H1 (cell line): Measurements from ENCODE around the gene CISD2. TPM values are rescaled to one million over a fixed set of nuclear protein-coding genes. Genes with fewer than 3 reads are reported as not detected.

ENCODE experiments used
- CTCF ChIA-PET: fragments of 300-600 bp; sonication (Branson Sonifier 250); formaldehyde crosslinking; loops from one replicate; lab custom pipeline; 2021; ENCODE audit not compliant: partially characterized antibody; lab: Charles Lee
- POLR2A ChIA-PET: fragments of 300-600 bp; sonication (Branson Sonifier 250); formaldehyde crosslinking; loops from one replicate; lab custom pipeline; 2021; ENCODE audit warnings: inconsistent platforms; ENCODE audit not compliant: partially characterized antibody; lab: Charles Lee
- DNase-seq, 2 experiments: peaks; one replicate each; pipeline versions ENCODE4 v3.0.0 to v3.0.0-alpha.2; 2010 to 2022; ENCODE audit warnings: low spot score in 2 of 2, low read depth in 1 of 2, mixed read lengths in 1 of 2
- FAIRE-seq: peaks from 2 replicates; lab custom pipeline; 2011; peaks lifted over from hg19 to GRCh38; lab: Jason Lieb, UNC
- H2AFZ ChIP-seq: 2 replicates; pipeline ENCODE4 v1.8.1; 2012; ENCODE audit warnings: low read length, inconsistent platforms
- H2AK5ac ChIP-seq: 2 replicates; pipeline ENCODE4 v1.6.1; 2013; ENCODE audit warnings: low read depth, low read length
- H2BK120ac ChIP-seq: replicated peaks from 2 replicates; pipeline ENCODE3; 2013; ENCODE audit warnings: low read depth, low read length, inconsistent platforms
- H2BK12ac ChIP-seq: 2 replicates; pipeline ENCODE4 v1.6.1; 2013; ENCODE audit warnings: low read depth, low read length
- H2BK15ac ChIP-seq: 2 replicates; pipeline ENCODE4 v1.6.1; 2013; ENCODE audit warnings: low read length
- H2BK20ac ChIP-seq: 2 replicates; pipeline ENCODE4 v1.6.1; 2013; ENCODE audit warnings: low read length
- H2BK5ac ChIP-seq: 2 replicates; pipeline ENCODE4 v1.6.1; 2013; ENCODE audit warnings: low read depth, low read length
- H3K14ac ChIP-seq: 2 replicates; pipeline ENCODE4 v1.6.1; 2013; ENCODE audit warnings: inconsistent platforms; ENCODE audit not compliant: insufficient read length
- H3K18ac ChIP-seq: 2 replicates; pipeline ENCODE4 v1.6.1; 2013; ENCODE audit warnings: low read length; ENCODE audit errors: extremely low read depth
- H3K23ac ChIP-seq: 2 replicates; pipeline ENCODE4 v1.6.1; 2013; ENCODE audit warnings: inconsistent platforms; ENCODE audit not compliant: insufficient read length
- H3K23me2 ChIP-seq: 2 replicates; pipeline ENCODE4 v1.6.1; 2013; ENCODE audit warnings: low read depth, low read length
- H3K27ac ChIP-seq: 2 replicates; pipeline ENCODE4 v1.6.1; 2011; ENCODE audit warnings: low read depth, low read length, inconsistent platforms
- H3K27me3 ChIP-seq, 4 experiments: replicated peaks in 1 of 4; 1 replicate in 1 of 4; 2 replicates in 3 of 4; pipeline versions ENCODE4 v1.6.1 to v1.8.1; 2011 to 2013; ENCODE audit warnings: low read length in 3 of 4, mild to moderate bottlenecking in 3 of 4, inconsistent platforms in 2 of 4, mixed read lengths in 2 of 4, moderate library complexity in 1 of 4; ENCODE audit not compliant: control insufficient read depth in 3 of 4, insufficient read depth in 3 of 4; ENCODE audit errors: extremely low read depth in 1 of 4
- H3K36me3 ChIP-seq, 4 experiments: 2 replicates each; pipeline versions ENCODE4 v1.6.1 to v1.8.1; 2011 to 2013; ENCODE audit warnings: mild to moderate bottlenecking in 4 of 4, low read length in 3 of 4, moderate library complexity in 2 of 4, control low read depth in 1 of 4, inconsistent platforms in 1 of 4; ENCODE audit not compliant: insufficient read depth in 4 of 4, control insufficient read depth in 2 of 4
- H3K4ac ChIP-seq: replicated peaks from 2 replicates; pipeline ENCODE3; 2013; ENCODE audit warnings: low read length, low read depth, mixed read lengths, inconsistent platforms; ENCODE audit not compliant: insufficient read length
- H3K4me1 ChIP-seq, 4 experiments: replicated peaks in 1 of 4; 1 replicate in 1 of 4; 2 replicates in 3 of 4; pipeline versions ENCODE4 v1.6.1 to v1.8.1; 2011 to 2013; ENCODE audit warnings: low read length in 3 of 4, inconsistent platforms in 2 of 4, mixed read lengths in 1 of 4; ENCODE audit not compliant: insufficient read depth in 4 of 4, control insufficient read depth in 3 of 4
- H3K4me2 ChIP-seq, 2 experiments: 2 replicates each; pipeline versions ENCODE4 v1.6.1 to v1.8.1; 2011 to 2013; ENCODE audit warnings: low read depth in 2 of 2, low read length in 2 of 2, control low read depth in 1 of 2, inconsistent platforms in 1 of 2, mild to moderate bottlenecking in 1 of 2; ENCODE audit not compliant: insufficient read depth in 1 of 2
- H3K4me3 ChIP-seq, 4 experiments: fragments of 200-600, 300-600 bp in 1 of 4; sonication (generic), shearing (Covaris generic), sonication (Bioruptor Twin) in 1 of 4; 2 replicates each; pipeline versions ENCODE4 v1.5.1 to v1.8.1; 2011 to 2016; ENCODE audit warnings: low read length in 4 of 4, low read depth in 3 of 4, control low read depth in 2 of 4, inconsistent platforms in 2 of 4, mild to moderate bottlenecking in 2 of 4, mixed read lengths in 1 of 4, moderate library complexity in 1 of 4; ENCODE audit not compliant: insufficient read depth in 2 of 4; ENCODE audit errors: extremely low read depth in 1 of 4
- H3K56ac ChIP-seq: replicated peaks from 2 replicates; pipeline ENCODE3; 2013; ENCODE audit warnings: low read depth, mild to moderate bottlenecking, mixed read lengths, low read length, inconsistent platforms; ENCODE audit not compliant: insufficient read length
- H3K79me1 ChIP-seq: 2 replicates; pipeline ENCODE4 v1.6.1; 2013; ENCODE audit warnings: low read depth, low read length, control low read depth
- H3K79me2 ChIP-seq, 2 experiments: 2 replicates each; pipeline versions ENCODE4 v1.6.1 to v1.8.1; 2012 to 2013; ENCODE audit warnings: low read length in 2 of 2, mild to moderate bottlenecking in 2 of 2, inconsistent platforms in 1 of 2; ENCODE audit not compliant: insufficient read depth in 2 of 2, control insufficient read depth in 1 of 2
- H3K9ac ChIP-seq, 4 experiments: replicated peaks in 1 of 4; 1 replicate in 1 of 4; 2 replicates in 3 of 4; pipeline versions ENCODE4 v1.6.1 to v1.8.1; 2011 to 2013; ENCODE audit warnings: low read depth in 3 of 4, low read length in 3 of 4, control low read depth in 2 of 4, mild to moderate bottlenecking in 2 of 4, moderate library complexity in 2 of 4, inconsistent platforms in 1 of 4; ENCODE audit errors: extremely low read depth in 1 of 4
- H3K9me3 ChIP-seq, 2 experiments: 2 replicates each; pipeline versions ENCODE4 v1.6.1 to v1.8.1; 2012 to 2013; ENCODE audit warnings: mild to moderate bottlenecking in 2 of 2, moderate library complexity in 2 of 2, control low read depth in 1 of 2, inconsistent platforms in 1 of 2, low read depth in 1 of 2, low read length in 1 of 2, mixed read lengths in 1 of 2; ENCODE audit not compliant: insufficient read depth in 2 of 2
- H4K20me1 ChIP-seq, 2 experiments: replicated peaks in 1 of 2; 2 replicates each; pipeline versions ENCODE3 to v1.8.1; 2011 to 2013; ENCODE audit warnings: inconsistent platforms in 2 of 2, low read length in 2 of 2, mild to moderate bottlenecking in 1 of 2; ENCODE audit not compliant: insufficient read depth in 2 of 2, control insufficient read depth in 1 of 2
- H4K5ac ChIP-seq: 2 replicates; pipeline ENCODE4 v1.6.1; 2013; ENCODE audit warnings: low read length, low read depth, mixed read lengths, inconsistent platforms; ENCODE audit not compliant: insufficient read length
- H4K8ac ChIP-seq: 2 replicates; pipeline ENCODE4 v1.8.0; 2013; ENCODE audit warnings: mild to moderate bottlenecking, moderate library complexity, low read length, inconsistent platforms; ENCODE audit not compliant: insufficient read depth; ENCODE audit errors: extremely low read depth
- H4K91ac ChIP-seq: replicated peaks from 2 replicates; pipeline ENCODE3; 2013; ENCODE audit warnings: low read length, mixed read lengths, inconsistent platforms; ENCODE audit not compliant: insufficient read length
- HDAC2 ChIP-seq, 2 experiments: fragments of 300-600 bp in 1 of 2; sonication (generic) in 1 of 2; IDR thresholded peaks; 2 replicates each; pipeline ENCODE4 v1.6.1; 2011 to 2012; ENCODE audit warnings: low read depth in 2 of 2, low read length in 2 of 2, mild to moderate bottlenecking in 2 of 2, moderate library complexity in 2 of 2, borderline replicate concordance in 1 of 2, inconsistent platforms in 1 of 2
- KDM1A ChIP-seq: fragments of 200-600, 300-600 bp; sonication (generic); IDR thresholded peaks from 2 replicates; pipeline ENCODE4 v1.7.1; 2016; ENCODE audit warnings: mild to moderate bottlenecking, low read length, borderline replicate concordance
- MAFK ChIP-seq: IDR thresholded peaks from 2 replicates; pipeline ENCODE4 v1.6.1; 2012; ENCODE audit warnings: low read depth, mild to moderate bottlenecking, improper control_type of control experiment, low read length
- RAD21 ChIP-seq, 2 experiments: IDR thresholded peaks in 1 of 2; conservative IDR thresholded peaks in 1 of 2; 2 replicates each; pipeline ENCODE4 v1.6.1; 2011; ENCODE audit warnings: low read depth in 2 of 2, low read length in 2 of 2, improper control_type of control experiment in 1 of 2, inconsistent platforms in 1 of 2, mild to moderate bottlenecking in 1 of 2, moderate library complexity in 1 of 2
- SIX5 ChIP-seq: IDR thresholded peaks from 2 replicates; pipeline ENCODE4 v1.6.1; 2011; ENCODE audit warnings: mild to moderate bottlenecking, low read depth, low read length
- SUZ12 ChIP-seq: fragments of 200-600 bp; sonication (generic); IDR thresholded peaks from 2 replicates; pipeline ENCODE4 v1.6.1; 2012; ENCODE audit warnings: mild to moderate bottlenecking, inconsistent platforms, low read length, moderate library complexity, mixed read lengths
- TEAD4 ChIP-seq: IDR thresholded peaks from 2 replicates; pipeline ENCODE4 v1.6.1; 2012; ENCODE audit warnings: low read depth, low read length, inconsistent platforms, mixed read lengths
- WGBS, 2 experiments: shearing (Covaris generic) in 1 of 2; methylation state at CpG; one replicate each; pipeline versions ENCODE4 v1.1.6 to v1.1.7; 2013 to 2015; ENCODE audit warnings: low lambda C conversion rate in 2 of 2, mixed read lengths in 2 of 2, inconsistent platforms in 1 of 2, low coverage in 1 of 2, missing lambda C conversion rate in 1 of 2; ENCODE audit not compliant: insufficient replicate concordance in 2 of 2, insufficient coverage in 1 of 2, insufficient read length in 1 of 2; ENCODE audit errors: extremely low coverage in 1 of 2, missing lambda C conversion rate in 1 of 2; 5-methylcytosine and 5-hydroxymethylcytosine counted together
- polyA plus RNA-seq, 7 experiments: library from polyadenylated mRNA; depleted of rRNA in 3 of 7; stranded (reverse) in 5 of 7; unstranded in 2 of 7; fragments of >200 nt in 5 of 7; fragments of 200-250 nt in 2 of 7; gene quantifications; 1 replicate in 5 of 7; 2 replicates in 1 of 7; 4 replicates in 1 of 7; pipeline versions ENCODE4 v1.2.1 to v1.2.3, GENCODE V29; 2011 to 2013; ENCODE audit warnings: missing spikeins in 2 of 7, mixed read lengths in 2 of 7
- total RNA-seq: library from RNA; stranded (reverse); fragmentation: NEBNext Ultra II Directional; extraction: Animal tissue kit (Norgen Biotek cat#: 25700); gene quantifications from 2 replicates; pipeline ENCODE4 v1.2.1, GENCODE V29; 2021

CISD2 gene
- total and polyA plus RNA-seq, 2 of the 8 experiments (the other 6 are each of a cell fraction or from before 2014, with no cell fraction given) = 23.7 to 48.3 TPM

GRCh38 chr4:102843938-102844337, 24.9 kb upstream of the CISD2 start:
- no peaks in the 10 kb centered on the region for H3K9me3 ChIP-seq
- H3K27me3 ChIP-seq = no peaks in the 10 kb centered on the region
- no peak overlapping the region for H3K4me3 ChIP-seq
- H3K23me2 ChIP-seq = no peaks in the 10 kb centered on the region
- H3K4ac ChIP-seq = no peak overlapping the region
- no peaks in the 10 kb centered on the region for H3K79me1 ChIP-seq
- H3K14ac ChIP-seq = no peak overlapping the region
- H4K91ac ChIP-seq = no peak overlapping the region
- no peaks in the 10 kb centered on the region for H3K79me2 ChIP-seq
- WGBS, 2 experiments = 100% methylated on average over 1 of the region's 1 CpG; no CpG with 5 or more reads in 1 of the 2 experiments
- ChIA-PET POLR2A (interaction anchor here (4.5 kb wide), 1 partner anchor 16 kb away, joined by 27 read pairs; the partner anchor contains the start of gene UBE2D3), CTCF (no interaction called here)
- H2AK5ac ChIP-seq = no peak overlapping the region
- H3K56ac ChIP-seq = no peak overlapping the region
- no peak overlapping the region for H2BK15ac ChIP-seq
- H2BK12ac ChIP-seq = no peak overlapping the region
- H2AFZ ChIP-seq = no peak overlapping the region
- DNase-seq (no peak), FAIRE-seq (no peak)
- H4K5ac ChIP-seq = no peak overlapping the region
- TF ChIP-seq MAFK = no peak
- no peak for TF ChIP-seq SIX5
- no peak for TF ChIP-seq HDAC2 (IDR thresholded peaks at IDR 0.05; ENCODE audit: borderline replicate concordance in 1 of 2, low read depth in 2 of 2, low read length in 2 of 2)
- TF ChIP-seq KDM1A = no peak
- no peak for TF ChIP-seq TEAD4
- no peak for TF ChIP-seq SUZ12
- TF ChIP-seq RAD21 (IDR thresholded peaks at IDR 0.05 in 1 of 2, conservative IDR thresholded peaks at IDR 0.05 in 1 of 2; ENCODE audit: low read depth in 2 of 2, low read length in 2 of 2) = no peak
- H2BK20ac ChIP-seq = no peak overlapping the region
- no peaks in the 10 kb centered on the region for H4K20me1 ChIP-seq
- H3K27ac ChIP-seq = no peak overlapping the region
- no peak overlapping the region for H3K23ac ChIP-seq
- no peak overlapping the region for H4K8ac ChIP-seq
- no peak overlapping the region for H2BK120ac ChIP-seq
- H3K4me1 ChIP-seq = peaks cover 0 to 3% (median 0%) of the 10 kb centered on the region in 4 experiments; a peak in 1 of 7 replicates
- no peaks in the 10 kb centered on the region for H3K36me3 ChIP-seq
- no peak overlapping the region for H2BK5ac ChIP-seq
- H3K4me2 ChIP-seq = no peak overlapping the region
- no peak overlapping the region for H3K18ac ChIP-seq
- no peak overlapping the region for H3K9ac ChIP-seq
